Suprapubic skin (tissue), 4 donors: ENCODE measurements around the gene SYNE3. TPM values are rescaled to one million over a fixed set of nuclear protein-coding genes. Genes with fewer than 3 reads are reported as not detected.

Experiments
- DNase-seq, 2 donors: peaks; one replicate each; pipeline ENCODE4 v3.0.0-alpha.2; 2019; ENCODE audit warnings: low spot score in 2 of 2
- H3K27ac ChIP-seq: fragments of 200-600 bp; sonication (generic); one replicate; pipeline ENCODE4 v1.5.1; 2019
- H3K27me3 ChIP-seq: fragments of 200-600 bp; sonication (generic); one replicate; pipeline ENCODE4 v1.5.1; 2019
- H3K36me3 ChIP-seq: fragments of 200-600 bp; sonication (generic); one replicate; pipeline ENCODE4 v1.5.1; 2019
- H3K4me1 ChIP-seq: fragments of 200-600 bp; sonication (generic); one replicate; pipeline ENCODE4 v1.5.1; 2019
- H3K4me3 ChIP-seq: fragments of 200-600 bp; sonication (generic); one replicate; pipeline ENCODE4 v1.5.1; 2019; ENCODE audit warnings: mild to moderate bottlenecking
- H3K9me3 ChIP-seq: fragments of 200-600 bp; sonication (generic); one replicate; pipeline ENCODE4 v1.5.1; 2019
- CTCF ChIP-seq, 2 donors: fragments of 200-600 bp in 1 of 2; fragments of 450-650 bp in 1 of 2; sonication (generic) in 1 of 2; IDR thresholded peaks; one replicate each; pipeline ENCODE4 v1.5.1; 2016 to 2019; ENCODE audit warnings: antibody characterized with exemption in 2 of 2, mild to moderate bottlenecking in 1 of 2, moderate library complexity in 1 of 2
- EP300 ChIP-seq: sonication (generic); formaldehyde crosslinking; IDR thresholded peaks from one replicate; pipeline ENCODE4 v1.6.1; 2017; ENCODE audit warnings: antibody characterized with exemption
- POLR2A ChIP-seq, 2 donors: fragments of 450-650 bp; IDR thresholded peaks; one replicate each; pipeline ENCODE4 v1.6.1; 2017; ENCODE audit warnings: antibody characterized with exemption in 2 of 2, mild to moderate bottlenecking in 2 of 2, moderate library complexity in 2 of 2
- POLR2AphosphoS5 ChIP-seq, 3 donors: sonication (generic); formaldehyde crosslinking; IDR thresholded peaks; one replicate each; pipeline ENCODE4 v1.6.1; 2017; ENCODE audit warnings: antibody characterized with exemption in 3 of 3
- WGBS: methylation state at CpG from one replicate; pipeline ENCODE4 v1.1.5; 2018; 5-methylcytosine and 5-hydroxymethylcytosine counted together
- total RNA-seq, 4 donors: library from RNA; depleted of rRNA; stranded (reverse); fragments of >200 nt; gene quantifications; one replicate each; pipeline ENCODE4 v1.1.0, GENCODE V29; 2016

Gene SYNE3
- total RNA-seq, 4 donors from 2014 or later: 9.1 to 21.4 (median 12.8) TPM

GRCh38 chr14:95493503-95493902 lies 22.9 kb downstream of the SYNE3 start:
- no peak for DNase-seq
- Histone ChIP-seq H3K27ac (no peak overlapping the region), H3K27me3 (no peaks in the 10 kb centered on the region), H3K9me3 (no peaks in the 10 kb centered on the region), H3K4me3 (no peak overlapping the region), H3K36me3 (no peaks in the 10 kb centered on the region), H3K4me1 (peaks cover 70% of the 10 kb centered on the region)
- no peak for TF ChIP-seq EP300
- TF ChIP-seq CTCF (IDR thresholded peaks at IDR 0.05): no peak
- TF ChIP-seq POLR2AphosphoS5 (IDR thresholded peaks at IDR 0.05): no peak
- no peak for TF ChIP-seq POLR2A (IDR thresholded peaks at IDR 0.05)
- WGBS: 86% methylated on average over 5 of the region's 5 CpGs

- 94% methylated on average over 2 of the region's 2 CpGs for WGBS
- no peaks in the 10 kb centered on the region for H3K36me3 ChIP-seq
- no peaks in the 10 kb centered on the region for H3K27me3 ChIP-seq
- TF ChIP-seq POLR2AphosphoS5 (IDR thresholded peaks at IDR 0.05) (no peak), POLR2A (IDR thresholded peaks at IDR 0.05) (no peak), EP300 (no peak), CTCF (IDR thresholded peaks at IDR 0.05) (no peak)
- H3K4me3 ChIP-seq: no peak overlapping the region
- H3K9me3 ChIP-seq: no peaks in the 10 kb centered on the region
- peaks cover 65% of the 10 kb centered on the region for H3K4me1 ChIP-seq
- no peak overlapping the region for H3K27ac ChIP-seq
- DNase-seq: no peak
Measured at GRCh38 chr14:95491936-95492608, 24.4 kb downstream of the SYNE3 start.

- Histone ChIP-seq H3K9me3 (no peaks in the 10 kb centered on the region), H3K27ac (peak overlapping the region; percentile 61), H3K4me1 (peaks cover 65% of the 10 kb centered on the region), H3K27me3 (no peaks in the 10 kb centered on the region), H3K4me3 (no peak overlapping the region), H3K36me3 (no peaks in the 10 kb centered on the region)
- WGBS: 36% methylated on average over 10 of the region's 10 CpGs
- TF ChIP-seq EP300 (no peak), CTCF (IDR thresholded peaks at IDR 0.05) (no peak), POLR2A (IDR thresholded peaks at IDR 0.05) (no peak), POLR2AphosphoS5 (IDR thresholded peaks at IDR 0.05) (no peak)
- no peak for DNase-seq
Measured at GRCh38 chr14:95490727-95491451, 25.6 kb downstream of the SYNE3 start.

GRCh38 chr14:95490138-95490509 lies 26.3 kb downstream of the SYNE3 start:
- DNase-seq: no peak
- no peaks in the 10 kb centered on the region for H3K9me3 ChIP-seq
- H3K4me1 ChIP-seq: peaks cover 65% of the 10 kb centered on the region
- no peaks in the 10 kb centered on the region for H3K36me3 ChIP-seq
- no peak overlapping the region for H3K4me3 ChIP-seq
- H3K27ac ChIP-seq: peak overlapping the region; percentile 61
- WGBS: 48% methylated on average over 5 of the region's 5 CpGs
- TF ChIP-seq EP300 (no peak), POLR2A (IDR thresholded peaks at IDR 0.05) (no peak), CTCF (IDR thresholded peaks at IDR 0.05) (no peak), POLR2AphosphoS5 (IDR thresholded peaks at IDR 0.05) (no peak)
- no peaks in the 10 kb centered on the region for H3K27me3 ChIP-seq
